ENCODE results near the gene ZNF277. TPM values are rescaled to one million over a fixed set of nuclear protein-coding genes. Genes with fewer than 3 reads are reported as not detected.

The ZNF277 gene
- polyA plus RNA-seq, 2 of the 4 experiments (the other 2 are of a cell fraction) = 23.4 to 31.9 TPM

GRCh38 chr7:112184455-112184854, 22.0 kb upstream of the ZNF277 start:
- CTCF ChIA-PET = interaction anchor here (1.8 kb wide), 1 partner anchor 21 kb away, joined by 3 read pairs; no protein-coding TSS in a partner anchor
- ATAC-seq (no peak), FAIRE-seq (no peak), DNase-seq (ENCODE audit: low read depth in 1 of 2, low spot score in 1 of 2) (no peak)
- no peak overlapping the region for H3K4me3 ChIP-seq
- peaks cover 7% of the 10 kb centered on the region; the same call in 1 of the 3 replicates for H3K4me1 ChIP-seq
- no peak overlapping the region for H3K4me2 ChIP-seq
- POLR2A ChIA-PET = no interaction called here
- 91% methylated on average over 2 of the region's 2 CpGs for WGBS (ENCODE audit: missing lambda C conversion rate)
- TF ChIP-seq CBX2 (IDR thresholded peaks at IDR 0.05; ENCODE audit: borderline replicate concordance, low read depth) (no peak), HDAC2 (IDR thresholded peaks at IDR 0.05) (no peak), JUN (IDR thresholded peaks at IDR 0.05) (no peak), NPAS2 (CRISPR knock-in tag; IDR thresholded peaks at IDR 0.05; ENCODE audit: borderline replicate concordance) (no peak), MYC (IDR thresholded peaks at IDR 0.05; ENCODE audit: borderline replicate concordance, low read length) (no peak), MAZ (IDR thresholded peaks at IDR 0.05; ENCODE audit: borderline replicate concordance, low read depth, low read length) (no peak), POLR2AphosphoS2 (conservative IDR thresholded peaks at IDR 0.05; ENCODE audit: low read length) (no peak), RNF2 (IDR thresholded peaks at IDR 0.05; ENCODE audit: borderline replicate concordance, low read depth) (no peak), FOXS1 (CRISPR knock-in tag; IDR thresholded peaks at IDR 0.05) (no peak)
- H3K9me3 ChIP-seq = no peaks in the 10 kb centered on the region
- no peak overlapping the region for H3K27ac ChIP-seq

GRCh38 chr7:112185005-112185834, 21.3 kb upstream of the ZNF277 start:
- FAIRE-seq (no peak), ATAC-seq (no peak), DNase-seq (ENCODE audit: low read depth in 1 of 2, low spot score in 1 of 2) (no peak)
- Histone ChIP-seq H3K4me1 (peaks cover 13% of the 10 kb centered on the region; the same call in 2 of the 3 replicates), H3K27ac (no peak overlapping the region), H3K4me2 (no peak overlapping the region), H3K4me3 (no peak overlapping the region), H3K9me3 (no peaks in the 10 kb centered on the region)
- POLR2A ChIA-PET = no interaction called here
- CTCF ChIA-PET = interaction anchor here (1.2 to 1.8 kb wide), 2 partner anchors 8 to 20 kb away, joined by 3 read pairs; no protein-coding TSS in a partner anchor
- WGBS (ENCODE audit: missing lambda C conversion rate) = 74% methylated on average over 4 of the region's 4 CpGs
- no peak for TF ChIP-seq GATA3 (IDR thresholded peaks at IDR 0.05; ENCODE audit: borderline replicate concordance)
- no peak for TF ChIP-seq ZNF302 (CRISPR knock-in tag; IDR thresholded peaks at IDR 0.05)
- TF ChIP-seq HOXB5 (CRISPR knock-in tag; IDR thresholded peaks at IDR 0.05) = no peak
- TF ChIP-seq EP300 (IDR thresholded peaks at IDR 0.05) = no peak
- no peak for TF ChIP-seq SMC3 (IDR thresholded peaks at IDR 0.05)
- no peak for TF ChIP-seq HOXA7 (CRISPR knock-in tag; IDR thresholded peaks at IDR 0.05)
- TF ChIP-seq EHMT2 (IDR thresholded peaks at IDR 0.05; ENCODE audit: low read depth) = no peak
- TF ChIP-seq E2F6 (IDR thresholded peaks at IDR 0.05; ENCODE audit: borderline replicate concordance, low read depth) = no peak
- TF ChIP-seq MAZ (IDR thresholded peaks at IDR 0.05; ENCODE audit: borderline replicate concordance, low read depth, low read length) = no peak
- TF ChIP-seq JUNB (IDR thresholded peaks at IDR 0.05) = no peak
- no peak for TF ChIP-seq FOSL2 (IDR thresholded peaks at IDR 0.05)
- no peak for TF ChIP-seq FOSL2 (CRISPR knock-in tag; IDR thresholded peaks at IDR 0.05)
- no peak for TF ChIP-seq CBX2 (IDR thresholded peaks at IDR 0.05; ENCODE audit: borderline replicate concordance, low read depth)
- TF ChIP-seq PHF8 (IDR thresholded peaks at IDR 0.05; ENCODE audit: borderline replicate concordance, low read depth) = no peak
- no peak for TF ChIP-seq CHD2 (IDR thresholded peaks at IDR 0.05; ENCODE audit: low read length, partially characterized antibody)
- TF ChIP-seq HES2 (IDR thresholded peaks at IDR 0.05) = no peak
- no peak for TF ChIP-seq ELK1 (IDR thresholded peaks at IDR 0.05; ENCODE audit: low read depth, low read length)
- no peak for TF ChIP-seq PBX3 (IDR thresholded peaks at IDR 0.05)
